ENCODE results near the gene SNX8.

Gene SNX8

DNA sequence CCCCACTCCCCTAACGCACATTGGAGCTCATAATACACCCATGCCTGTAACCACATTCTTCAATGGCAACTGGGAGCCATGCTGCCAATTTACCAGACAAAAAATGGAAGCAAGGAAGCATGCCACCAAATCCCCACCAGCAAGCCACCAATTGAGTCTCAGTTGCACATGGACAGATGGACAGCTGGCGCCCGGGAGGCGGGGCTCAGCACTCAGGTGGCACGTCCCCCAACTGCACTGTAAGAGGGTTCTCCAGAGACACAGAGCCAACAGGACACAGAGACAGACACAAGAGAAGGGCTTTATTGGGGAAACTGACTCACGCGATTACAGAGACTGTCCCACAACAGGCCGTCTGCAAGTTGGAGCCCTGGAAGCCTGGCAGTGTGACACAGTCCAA is 84.0 kb downstream of the SNX8 start:
- Histone ChIP-seq H3K27me3 (replicated peaks in 2 of 5; ENCODE audit: control insufficient read depth in 4 of 5, insufficient read depth in 5 of 5, low read length in 4 of 5) (no peaks in the 10 kb centered on the region), H3K4me1 (ENCODE audit: control extremely low read depth in 1 of 4, control insufficient read depth in 4 of 4, insufficient read depth in 4 of 4, low read length in 3 of 4) (peaks cover 10 to 20% (median 14%) of the 10 kb centered on the region in 4 experiments), H3K27ac (ENCODE audit: insufficient read depth in 1 of 2, low read depth in 1 of 2, low read length in 2 of 2, poor library complexity in 1 of 2, severe bottlenecking in 2 of 2) (no peak overlapping the region), H3K36me3 (ENCODE audit: control insufficient read depth in 4 of 4, insufficient read depth in 4 of 4, low read length in 3 of 4) (peaks cover 15 to 56% (median 39%) of the 10 kb centered on the region in 4 experiments), H3K4me3 (ENCODE audit: control insufficient read depth in 1 of 7, extremely low read depth in 1 of 7, insufficient read depth in 4 of 7, low read depth in 2 of 7, low read length in 6 of 7) (no peak overlapping the region), H3K9me3 (ENCODE audit: control extremely low read depth in 1 of 5, control insufficient read depth in 4 of 5, insufficient read depth in 2 of 5, low read depth in 1 of 5, low read length in 4 of 5) (peaks cover 0 to 3% (median 0%) of the 10 kb centered on the region in 5 experiments)
- ChIA-PET CTCF (interaction anchor here (1.0 to 1.1 kb wide), 2 partner anchors 15 to 114 kb away, joined by 3 read pairs; no protein-coding TSS in a partner anchor), POLR2A (no interaction called here)
- no peak for DNase-seq
- 99% methylated on average over 7 of the region's 8 CpGs for WGBS (ENCODE audit: insufficient coverage)

DNA sequence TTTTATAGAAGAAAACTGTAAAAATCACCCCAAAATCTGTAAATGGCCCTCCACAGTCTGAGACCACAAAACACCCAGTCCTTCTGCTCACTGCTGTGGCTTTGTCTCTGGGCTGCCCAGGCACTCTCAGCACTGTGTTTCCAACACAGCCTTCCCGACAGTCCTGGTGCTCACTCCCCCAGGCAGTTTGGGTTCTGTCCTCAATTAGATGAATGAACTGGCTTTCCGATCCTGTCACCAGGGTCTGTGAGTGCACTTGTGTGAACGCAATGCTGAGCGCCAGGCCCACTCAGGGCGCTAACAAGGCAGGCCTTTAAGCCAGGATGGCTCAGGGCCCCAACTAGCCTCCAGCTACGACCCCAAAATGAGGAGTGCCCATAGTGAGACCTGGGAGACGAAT is 84.8 kb downstream of the SNX8 start:
- H3K9me3 ChIP-seq (ENCODE audit: control extremely low read depth in 1 of 5, control insufficient read depth in 4 of 5, insufficient read depth in 2 of 5, low read depth in 1 of 5, low read length in 4 of 5): peaks cover 0 to 3% (median 0%) of the 10 kb centered on the region in 5 experiments
- H3K4me3 ChIP-seq (ENCODE audit: control insufficient read depth in 1 of 7, extremely low read depth in 1 of 7, insufficient read depth in 4 of 7, low read depth in 2 of 7, low read length in 6 of 7): no peak overlapping the region
- no peak overlapping the region for H3K27ac ChIP-seq (ENCODE audit: insufficient read depth in 1 of 2, low read depth in 1 of 2, low read length in 2 of 2, poor library complexity in 1 of 2, severe bottlenecking in 2 of 2)
- ChIA-PET CTCF (interaction anchor here (1.1 kb wide), 1 partner anchor 16 kb away, joined by 3 read pairs; no protein-coding TSS in a partner anchor), POLR2A (no interaction called here)
- peaks cover 10 to 20% (median 14%) of the 10 kb centered on the region in 4 experiments for H3K4me1 ChIP-seq (ENCODE audit: control extremely low read depth in 1 of 4, control insufficient read depth in 4 of 4, insufficient read depth in 4 of 4, low read length in 3 of 4)
- H3K27me3 ChIP-seq (replicated peaks in 2 of 5; ENCODE audit: control insufficient read depth in 4 of 5, insufficient read depth in 5 of 5, low read length in 4 of 5): no peaks in the 10 kb centered on the region
- H3K36me3 ChIP-seq (ENCODE audit: control insufficient read depth in 4 of 4, insufficient read depth in 4 of 4, low read length in 3 of 4): peaks cover 14 to 56% (median 39%) of the 10 kb centered on the region in 4 experiments
- DNase-seq: no peak
- 97% methylated on average over 7 of the region's 7 CpGs for WGBS (ENCODE audit: insufficient coverage)

DNA sequence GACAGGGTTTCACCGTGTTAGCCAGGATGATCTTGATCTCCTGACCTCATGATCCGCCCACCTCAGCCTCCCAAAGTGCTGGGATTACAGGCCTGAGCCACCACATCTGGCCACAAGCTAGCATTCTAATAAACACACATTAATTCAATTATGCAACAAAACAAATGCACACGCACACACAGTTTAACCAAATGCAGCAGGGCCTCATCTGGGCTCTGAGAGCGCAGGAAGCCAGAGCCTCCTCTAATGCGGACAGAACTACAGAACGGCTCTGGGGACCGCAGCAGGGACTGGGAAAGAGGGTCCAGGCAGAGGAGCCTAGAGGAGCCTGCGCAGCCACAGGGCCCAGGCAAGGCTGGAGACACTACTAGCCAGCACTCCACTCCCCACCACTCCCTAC is 85.3 kb downstream of the SNX8 start:
- H3K4me1 ChIP-seq (ENCODE audit: control extremely low read depth in 1 of 4, control insufficient read depth in 4 of 4, insufficient read depth in 4 of 4, low read length in 3 of 4): peaks cover 10 to 20% (median 14%) of the 10 kb centered on the region in 4 experiments
- H3K36me3 ChIP-seq (ENCODE audit: control insufficient read depth in 4 of 4, insufficient read depth in 4 of 4, low read length in 3 of 4): peaks cover 17 to 58% (median 40%) of the 10 kb centered on the region in 4 experiments
- H3K9me3 ChIP-seq (ENCODE audit: control extremely low read depth in 1 of 5, control insufficient read depth in 4 of 5, insufficient read depth in 2 of 5, low read depth in 1 of 5, low read length in 4 of 5): peaks cover 0 to 3% (median 0%) of the 10 kb centered on the region in 5 experiments
- 95% methylated on average over 6 of the region's 8 CpGs for WGBS (ENCODE audit: insufficient coverage)
- no peak for DNase-seq
- H3K4me3 ChIP-seq (ENCODE audit: control insufficient read depth in 1 of 7, extremely low read depth in 1 of 7, insufficient read depth in 4 of 7, low read depth in 2 of 7, low read length in 6 of 7): no peak overlapping the region
- no peak overlapping the region for H3K27ac ChIP-seq (ENCODE audit: insufficient read depth in 1 of 2, low read depth in 1 of 2, low read length in 2 of 2, poor library complexity in 1 of 2, severe bottlenecking in 2 of 2)
- ChIA-PET CTCF (interaction anchor here (1.1 kb wide), 1 partner anchor 16 kb away, joined by 3 read pairs; no protein-coding TSS in a partner anchor), POLR2A (no interaction called here)
- H3K27me3 ChIP-seq (replicated peaks in 2 of 5; ENCODE audit: control insufficient read depth in 4 of 5, insufficient read depth in 5 of 5, low read length in 4 of 5): no peaks in the 10 kb centered on the region

DNA sequence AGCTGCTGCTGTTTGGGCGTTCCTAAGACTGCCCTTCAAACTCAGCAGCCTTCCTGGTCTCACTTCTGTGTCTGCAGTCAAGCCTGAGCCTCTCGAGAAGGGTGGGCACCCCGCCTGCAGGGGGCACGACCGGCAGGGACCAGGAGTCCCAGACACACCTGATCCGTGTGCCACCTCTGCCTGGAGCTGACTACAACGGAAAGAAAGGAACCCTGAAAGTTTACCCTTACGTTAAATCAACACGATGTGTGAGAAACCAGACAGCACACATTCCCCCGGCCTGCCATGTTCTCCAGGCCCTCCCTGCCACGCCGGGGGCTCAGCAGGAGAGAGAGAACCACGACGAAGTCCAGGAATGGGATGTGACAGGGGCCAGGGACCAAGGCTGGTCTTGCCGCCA is 86.5 kb downstream of the SNX8 start:
- Histone ChIP-seq H3K36me3 (ENCODE audit: control insufficient read depth in 4 of 4, insufficient read depth in 4 of 4, low read length in 3 of 4) (peaks cover 17 to 69% (median 47%) of the 10 kb centered on the region in 4 experiments), H3K27me3 (replicated peaks in 2 of 5; ENCODE audit: control insufficient read depth in 4 of 5, insufficient read depth in 5 of 5, low read length in 4 of 5) (no peaks in the 10 kb centered on the region), H3K4me1 (ENCODE audit: control extremely low read depth in 1 of 4, control insufficient read depth in 4 of 4, insufficient read depth in 4 of 4, low read length in 3 of 4) (peaks cover 6 to 13% (median 9%) of the 10 kb centered on the region in 4 experiments), H3K27ac (ENCODE audit: insufficient read depth in 1 of 2, low read depth in 1 of 2, low read length in 2 of 2, poor library complexity in 1 of 2, severe bottlenecking in 2 of 2) (no peak overlapping the region), H3K4me3 (ENCODE audit: control insufficient read depth in 1 of 7, extremely low read depth in 1 of 7, insufficient read depth in 4 of 7, low read depth in 2 of 7, low read length in 6 of 7) (no peak overlapping the region), H3K9me3 (ENCODE audit: control extremely low read depth in 1 of 5, control insufficient read depth in 4 of 5, insufficient read depth in 2 of 5, low read depth in 1 of 5, low read length in 4 of 5) (peaks cover 0 to 3% (median 0%) of the 10 kb centered on the region in 5 experiments)
- CTCF ChIA-PET: no interaction called here
- WGBS (ENCODE audit: insufficient coverage): 96% methylated on average over 14 of the region's 15 CpGs
- POLR2A ChIA-PET: no interaction called here
- DNase-seq: no peak

DNA sequence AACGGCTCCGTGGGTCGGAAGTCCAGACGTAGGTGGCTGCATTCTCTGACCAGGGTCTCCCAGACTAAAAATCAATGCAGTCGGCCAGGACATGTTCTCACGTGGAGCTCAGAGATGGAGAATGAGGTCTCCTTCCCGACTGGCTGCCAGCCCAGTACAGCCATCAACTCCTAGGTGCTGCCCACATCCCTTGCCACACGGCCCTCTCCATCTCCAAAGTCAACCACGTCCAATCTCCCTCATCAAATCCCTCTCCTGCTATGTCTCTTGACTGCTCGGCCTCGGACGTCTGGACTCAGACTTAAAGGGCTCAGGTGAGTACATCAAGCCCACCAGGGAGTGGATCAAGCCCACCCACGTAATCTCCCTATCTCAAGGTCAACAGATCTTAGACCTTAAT is 88.4 kb downstream of the SNX8 start:
- no peaks in the 10 kb centered on the region for H3K27me3 ChIP-seq (replicated peaks in 2 of 5; ENCODE audit: control insufficient read depth in 4 of 5, insufficient read depth in 5 of 5, low read length in 4 of 5)
- CTCF ChIA-PET: no interaction called here
- over 99% methylated on average over 13 of the region's 13 CpGs for WGBS (ENCODE audit: insufficient coverage)
- peaks cover 0 to 3% (median 0%) of the 10 kb centered on the region in 5 experiments for H3K9me3 ChIP-seq (ENCODE audit: control extremely low read depth in 1 of 5, control insufficient read depth in 4 of 5, insufficient read depth in 2 of 5, low read depth in 1 of 5, low read length in 4 of 5)
- POLR2A ChIA-PET: no interaction called here
- peaks cover 20 to 84% (median 59%) of the 10 kb centered on the region in 4 experiments for H3K36me3 ChIP-seq (ENCODE audit: control insufficient read depth in 4 of 4, insufficient read depth in 4 of 4, low read length in 3 of 4)
- H3K4me3 ChIP-seq (ENCODE audit: control insufficient read depth in 1 of 7, extremely low read depth in 1 of 7, insufficient read depth in 4 of 7, low read depth in 2 of 7, low read length in 6 of 7): no peak overlapping the region
- H3K27ac ChIP-seq (ENCODE audit: insufficient read depth in 1 of 2, low read depth in 1 of 2, low read length in 2 of 2, poor library complexity in 1 of 2, severe bottlenecking in 2 of 2): no peak overlapping the region
- peaks cover 0 to 3% (median 0%) of the 10 kb centered on the region in 4 experiments for H3K4me1 ChIP-seq (ENCODE audit: control extremely low read depth in 1 of 4, control insufficient read depth in 4 of 4, insufficient read depth in 4 of 4, low read length in 3 of 4)
- DNase-seq: no peak

DNA sequence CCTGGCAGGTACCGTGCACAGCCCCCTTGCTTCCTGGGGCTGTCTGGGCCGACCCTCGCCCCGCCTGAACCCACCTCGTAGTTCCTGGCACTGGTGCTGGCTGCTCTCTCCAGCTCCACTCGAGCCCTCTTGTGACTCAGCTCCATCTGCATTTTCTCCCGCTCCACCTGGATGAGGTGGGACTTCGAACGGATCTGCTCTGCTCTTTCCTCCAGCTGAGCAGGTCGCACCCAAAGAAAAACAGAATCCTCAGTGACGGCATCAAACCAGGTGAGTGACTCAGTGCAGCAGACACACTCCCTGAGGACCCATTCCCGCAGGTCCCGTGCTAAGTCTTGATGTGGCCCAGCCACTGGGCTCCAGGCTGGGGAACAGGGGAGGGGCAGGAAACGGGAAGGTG is 88.9 kb downstream of the SNX8 start:
- no peak overlapping the region for H3K4me3 ChIP-seq (ENCODE audit: control insufficient read depth in 1 of 7, extremely low read depth in 1 of 7, insufficient read depth in 4 of 7, low read depth in 2 of 7, low read length in 6 of 7)
- H3K9me3 ChIP-seq (ENCODE audit: control extremely low read depth in 1 of 5, control insufficient read depth in 4 of 5, insufficient read depth in 2 of 5, low read depth in 1 of 5, low read length in 4 of 5): peaks cover 0 to 3% (median 0%) of the 10 kb centered on the region in 5 experiments
- ChIA-PET CTCF (no interaction called here), POLR2A (no interaction called here)
- WGBS (ENCODE audit: insufficient coverage): 95% methylated on average over 12 of the region's 14 CpGs
- H3K27ac ChIP-seq (ENCODE audit: insufficient read depth in 1 of 2, low read depth in 1 of 2, low read length in 2 of 2, poor library complexity in 1 of 2, severe bottlenecking in 2 of 2): no peak overlapping the region
- peaks cover 20 to 83% (median 60%) of the 10 kb centered on the region in 4 experiments for H3K36me3 ChIP-seq (ENCODE audit: control insufficient read depth in 4 of 4, insufficient read depth in 4 of 4, low read length in 3 of 4)
- no peaks in the 10 kb centered on the region for H3K4me1 ChIP-seq (ENCODE audit: control extremely low read depth in 1 of 4, control insufficient read depth in 4 of 4, insufficient read depth in 4 of 4, low read length in 3 of 4)
- no peaks in the 10 kb centered on the region for H3K27me3 ChIP-seq (replicated peaks in 2 of 5; ENCODE audit: control insufficient read depth in 4 of 5, insufficient read depth in 5 of 5, low read length in 4 of 5)
- DNase-seq: no peak

DNA sequence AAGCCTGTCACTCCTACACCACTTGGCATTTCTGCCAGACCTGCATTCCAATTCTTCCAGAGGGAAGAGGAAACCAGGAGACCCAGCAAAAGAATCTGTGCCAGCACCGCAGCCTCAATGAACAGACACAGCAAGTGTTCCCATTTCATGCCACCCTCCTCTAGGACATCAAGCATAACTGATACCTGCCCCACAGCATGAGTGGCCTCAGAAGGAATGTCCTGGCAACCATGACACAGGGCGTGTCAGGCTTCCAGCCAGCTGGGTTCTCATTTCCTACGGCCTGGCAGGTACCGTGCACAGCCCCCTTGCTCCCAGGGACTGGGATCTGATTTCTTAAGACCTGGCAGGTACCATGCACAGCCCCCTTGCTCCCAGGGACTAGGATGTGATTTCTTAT is 89.3 kb downstream of the SNX8 start:
- H3K27me3 ChIP-seq (replicated peaks in 2 of 5; ENCODE audit: control insufficient read depth in 4 of 5, insufficient read depth in 5 of 5, low read length in 4 of 5): no peaks in the 10 kb centered on the region
- WGBS (ENCODE audit: insufficient coverage): 92% methylated on average over 3 of the region's 4 CpGs
- ChIA-PET CTCF (no interaction called here), POLR2A (no interaction called here)
- peaks cover 20 to 83% (median 58%) of the 10 kb centered on the region in 4 experiments for H3K36me3 ChIP-seq (ENCODE audit: control insufficient read depth in 4 of 4, insufficient read depth in 4 of 4, low read length in 3 of 4)
- H3K27ac ChIP-seq (ENCODE audit: insufficient read depth in 1 of 2, low read depth in 1 of 2, low read length in 2 of 2, poor library complexity in 1 of 2, severe bottlenecking in 2 of 2): no peak overlapping the region
- H3K4me1 ChIP-seq (ENCODE audit: control extremely low read depth in 1 of 4, control insufficient read depth in 4 of 4, insufficient read depth in 4 of 4, low read length in 3 of 4): no peaks in the 10 kb centered on the region
- no peak overlapping the region for H3K4me3 ChIP-seq (ENCODE audit: control insufficient read depth in 1 of 7, extremely low read depth in 1 of 7, insufficient read depth in 4 of 7, low read depth in 2 of 7, low read length in 6 of 7)
- H3K9me3 ChIP-seq (ENCODE audit: control extremely low read depth in 1 of 5, control insufficient read depth in 4 of 5, insufficient read depth in 2 of 5, low read depth in 1 of 5, low read length in 4 of 5): peaks cover 0 to 3% (median 0%) of the 10 kb centered on the region in 5 experiments
- DNase-seq: no peak

Data from common myeloid progenitor, CD34-positive (primary cell).